ENCODE data around the gene CACNA1H.

The CACNA1H gene

GRCh38 chr16:1218061-1218929, 65.4 kb downstream of the CACNA1H start:
- Histone ChIP-seq H3K9me3 (replicated peaks in 1 of 11) (no peaks in the 10 kb centered on the region), H3K4me3 (no peak overlapping the region), H3K27me3 (no peaks in the 10 kb centered on the region)

GRCh38 chr16:1218930-1219611, 66.2 kb downstream of the CACNA1H start:
- Histone ChIP-seq H3K4me1 (peaks cover 0 to 11% (median 7%) of the 10 kb centered on the region in 10 experiments; a peak in 10 of 20 replicates), H3K27me3 (no peaks in the 10 kb centered on the region), H3K4me2 (no peak overlapping the region), H3K27ac (no peak overlapping the region), H3K36me3 (peaks cover 0 to 42% (median 22%) of the 10 kb centered on the region in 11 experiments; a peak in 12 of 22 replicates), H3K4me3 (no peak overlapping the region), H4K20me1 (peaks cover 0 to 74% (median 6%) of the 10 kb centered on the region in 11 experiments; a peak in 10 of 22 replicates), H3K9ac (no peak overlapping the region), H3K9me3 (replicated peaks in 1 of 11) (no peaks in the 10 kb centered on the region)
- no peak for TF ChIP-seq Cebpa-rat (IDR thresholded peaks at IDR 0.05)

More at GRCh38 chr16:1218061-1218929, 65.4 kb downstream of the CACNA1H start:
- no peak overlapping the region for H3K27ac ChIP-seq
- TF ChIP-seq Cebpa-rat (IDR thresholded peaks at IDR 0.05) = no peak
- H3K9ac ChIP-seq = no peak overlapping the region
- no peak overlapping the region for H3K4me2 ChIP-seq
- peaks cover 0 to 50% (median 28%) of the 10 kb centered on the region in 11 experiments; a peak in 12 of 22 replicates for H3K36me3 ChIP-seq
- H4K20me1 ChIP-seq = peaks cover 0 to 66% (median 2%) of the 10 kb centered on the region in 11 experiments; a peak in 10 of 22 replicates
- H3K4me1 ChIP-seq = peaks cover 0 to 11% (median 7%) of the 10 kb centered on the region in 10 experiments; a peak in 10 of 20 replicates

- Histone ChIP-seq H3K36me3 (peaks cover 0 to 36% (median 22%) of the 10 kb centered on the region in 11 experiments; a peak in 12 of 22 replicates), H4K20me1 (peaks cover 0 to 75% (median 6%) of the 10 kb centered on the region in 11 experiments; a peak in 10 of 22 replicates), H3K4me1 (peaks cover 0 to 11% (median 7%) of the 10 kb centered on the region in 10 experiments; a peak in 10 of 20 replicates), H3K27me3 (no peaks in the 10 kb centered on the region), H3K4me3 (no peak overlapping the region), H3K4me2 (no peak overlapping the region), H3K27ac (no peak overlapping the region), H3K9ac (no peak overlapping the region), H3K9me3 (replicated peaks in 1 of 11) (no peaks in the 10 kb centered on the region)
- TF ChIP-seq Cebpa-rat (IDR thresholded peaks at IDR 0.05) = no peak
Observed at GRCh38 chr16:1220098-1220728, 67.3 kb downstream of the CACNA1H start.

- TF ChIP-seq Cebpa-rat (IDR thresholded peaks at IDR 0.05) = no peak
- H3K9ac ChIP-seq = no peak overlapping the region
Observed at GRCh38 chr16:1220841-1221627, 68.1 kb downstream of the CACNA1H start.

GRCh38 chr16:1221628-1222552, 69.0 kb downstream of the CACNA1H start:
- H3K9ac ChIP-seq = no peak overlapping the region
- H3K4me2 ChIP-seq = no peak overlapping the region
- H3K4me1 ChIP-seq = no peaks in the 10 kb centered on the region
- H3K4me3 ChIP-seq = no peak overlapping the region
- peaks cover 0 to 58% (median 6%) of the 10 kb centered on the region in 11 experiments; a peak in 10 of 22 replicates for H4K20me1 ChIP-seq
- H3K27ac ChIP-seq = no peak overlapping the region
- H3K27me3 ChIP-seq = no peaks in the 10 kb centered on the region
- no peaks in the 10 kb centered on the region for H3K9me3 ChIP-seq (replicated peaks in 1 of 11)
- no peak for TF ChIP-seq Cebpa-rat (IDR thresholded peaks at IDR 0.05)
- H3K36me3 ChIP-seq = peaks cover 0 to 30% (median 20%) of the 10 kb centered on the region in 11 experiments; a peak in 12 of 22 replicates

More at GRCh38 chr16:1220841-1221627, 68.1 kb downstream of the CACNA1H start:
- Histone ChIP-seq H3K27ac (no peak overlapping the region), H4K20me1 (peaks cover 0 to 67% (median 6%) of the 10 kb centered on the region in 11 experiments; a peak in 10 of 22 replicates), H3K4me3 (no peak overlapping the region), H3K27me3 (no peaks in the 10 kb centered on the region), H3K4me2 (no peak overlapping the region), H3K9me3 (replicated peaks in 1 of 11) (no peaks in the 10 kb centered on the region), H3K36me3 (peaks cover 0 to 34% (median 22%) of the 10 kb centered on the region in 11 experiments; a peak in 12 of 22 replicates), H3K4me1 (peaks cover 0 to 5% (median 2%) of the 10 kb centered on the region in 10 experiments; a peak in 8 of 20 replicates)

GRCh38 chr16:1222553-1223354, 69.8 kb downstream of the CACNA1H start:
- Histone ChIP-seq H3K9me3 (replicated peaks in 1 of 11) (no peaks in the 10 kb centered on the region), H3K4me1 (no peaks in the 10 kb centered on the region), H3K9ac (no peak overlapping the region), H3K4me3 (no peak overlapping the region), H4K20me1 (peaks cover 0 to 50% (median 6%) of the 10 kb centered on the region in 11 experiments; a peak in 10 of 22 replicates), H3K27me3 (no peaks in the 10 kb centered on the region), H3K4me2 (no peak overlapping the region), H3K27ac (no peak overlapping the region), H3K36me3 (peaks cover 0 to 21% (median 11%) of the 10 kb centered on the region in 11 experiments; a peak in 9 of 22 replicates)
- TF ChIP-seq Cebpa-rat (IDR thresholded peaks at IDR 0.05) = no peak

Measured in BLaER1 treated with 17β-estradiol and CSF1 and Interleukin-3, amounts not matched to agents 10 nM and 100 nM (cell line).